HG02938 (cell line): ENCODE measurements around the gene FIZ1.
A peak's percentile ranks its signal among the peaks of the same experiment; 100 is the strongest.
"Not testable (repeated sequence)": the region's sequence is repeated elsewhere in the genome, so short reads cannot be mapped to it uniquely, and the experiment has no call there.

Source experiments
- ATAC-seq: cut with Tn5 transposase; IDR thresholded peaks from one replicate; pipeline ENCODE4 v1.9.1; 2021; ENCODE audit warnings: mild to moderate bottlenecking, moderate library complexity; ENCODE audit not compliant: unreplicated experiment

Gene FIZ1

GRCh38 chr19:55596304-55596703 is 3.0 kb downstream of the FIZ1 start:
- ATAC-seq = no peak

- ATAC-seq = no peak
Measured at GRCh38 chr19:55594996-55595545, 4.2 kb downstream of the FIZ1 start.

- no peak for ATAC-seq
Measured at GRCh38 chr19:55593096-55593772, 6.1 kb downstream of the FIZ1 start.

GRCh38 chr19:55592391-55593090 is 6.8 kb downstream of the FIZ1 start:
- ATAC-seq = no peak

GRCh38 chr19:55591555-55591954 is 7.8 kb downstream of the FIZ1 start:
- no peak for ATAC-seq

GRCh38 chr19:55590617-55591016 is 8.7 kb downstream of the FIZ1 start:
- no peak for ATAC-seq

GRCh38 chr19:55590109-55590508 is 9.2 kb downstream of the FIZ1 start:
- no peak for ATAC-seq

GRCh38 chr19:55588738-55589137 is 10.6 kb downstream of the FIZ1 start:
- ATAC-seq = no peak

- peak; percentile 82 for ATAC-seq
Measured at GRCh38 chr19:55586976-55587668, 12.2 kb downstream of the FIZ1 start.

- ATAC-seq = no peak
Measured at GRCh38 chr19:55585658-55586339, 13.5 kb downstream of the FIZ1 start.

GRCh38 chr19:55584871-55585270 is 14.4 kb downstream of the FIZ1 start:
- ATAC-seq = no peak

GRCh38 chr19:55583897-55584296 is 15.4 kb downstream of the FIZ1 start:
- not testable (repeated sequence) for ATAC-seq

- ATAC-seq = not testable (repeated sequence)
Measured at GRCh38 chr19:55582284-55582683, 17.0 kb downstream of the FIZ1 start.

GRCh38 chr19:55581823-55582223 is 17.5 kb downstream of the FIZ1 start:
- no peak for ATAC-seq

- no peak for ATAC-seq
Measured at GRCh38 chr19:55581145-55581822, 18.0 kb downstream of the FIZ1 start.

- no peak for ATAC-seq
Measured at GRCh38 chr19:55580628-55581144, 18.6 kb downstream of the FIZ1 start, which contains the start of gene ZNF579. Gene ZNF579 (minus strand): TSS chr19:55580848. CDS start chr19:55579639, 1,209 bp downstream.

- no peak for ATAC-seq
Measured at GRCh38 chr19:55579766-55580621, 19.3 kb downstream of the FIZ1 start.

- ATAC-seq = no peak
Measured at GRCh38 chr19:55578761-55579747, 20.3 kb downstream of the FIZ1 start.
